Natural killer cell (primary cell): ENCODE measurements around the gene ADGRF1. TPM values are rescaled to one million over a fixed set of nuclear protein-coding genes. Genes with fewer than 3 reads are reported as not detected.

Experiments used
- ATAC-seq, 3 donors: fragments of 150-1000 bp in 2 of 3; fragments of 200-7000 bp in 1 of 3; cut with Tn5 transposase; 1 replicate in 1 of 3; 2 replicates in 2 of 3; pipeline ENCODE4 v1.10.0; 2021; ENCODE audit warnings: mild to moderate bottlenecking in 2 of 3, moderate library complexity in 2 of 3
- DNase-seq, 2 donors: peaks; one replicate each; pipeline versions ENCODE4 v3.0.0 to v3.0.0-alpha.2; 2013 to 2021; ENCODE audit warnings: mixed read lengths in 1 of 2
- H3K27ac ChIP-seq: one replicate; pipeline ENCODE4 v1.5.1; 2013; ENCODE audit warnings: mild to moderate bottlenecking, low read length
- H3K27me3 ChIP-seq: one replicate; pipeline ENCODE4 v1.6.1; 2013; ENCODE audit warnings: low read length; ENCODE audit not compliant: control insufficient read depth, insufficient read depth
- H3K36me3 ChIP-seq: one replicate; pipeline ENCODE4 v1.6.1; 2013; ENCODE audit warnings: low read length; ENCODE audit not compliant: control insufficient read depth, insufficient read depth
- H3K4me1 ChIP-seq: one replicate; pipeline ENCODE4 v1.6.1; 2013; ENCODE audit warnings: low read length; ENCODE audit not compliant: control insufficient read depth, insufficient read depth
- H3K4me3 ChIP-seq: one replicate; pipeline ENCODE4 v1.5.1; 2013; ENCODE audit warnings: low read length
- H3K9me3 ChIP-seq: one replicate; pipeline ENCODE4 v1.6.1; 2013; ENCODE audit warnings: low read length; ENCODE audit not compliant: control insufficient read depth, insufficient read depth
- H3K27ac Mint-ChIP-seq, 2 donors: one replicate each; pipeline ENCODE4 v1.8.0; 2022; ENCODE audit warnings: mild to moderate bottlenecking in 2 of 2, mixed read lengths in 2 of 2, moderate library complexity in 1 of 2
- H3K27me3 Mint-ChIP-seq, 2 donors: one replicate each; pipeline ENCODE4 v1.8.0; 2022; ENCODE audit warnings: low read depth in 2 of 2, mixed read lengths in 2 of 2
- H3K36me3 Mint-ChIP-seq: one replicate; pipeline ENCODE4 v1.8.0; 2022; ENCODE audit warnings: mixed read lengths
- H3K4me1 Mint-ChIP-seq, 2 donors: one replicate each; pipeline ENCODE4 v1.8.0; 2022; ENCODE audit warnings: mixed read lengths in 2 of 2
- H3K4me3 Mint-ChIP-seq: one replicate; pipeline ENCODE4 v1.8.0; 2022; ENCODE audit warnings: mild to moderate bottlenecking, moderate library complexity, mixed read lengths
- H3K9me3 Mint-ChIP-seq, 2 donors: one replicate each; pipeline ENCODE4 v1.8.0; 2022; ENCODE audit warnings: mixed read lengths in 2 of 2
- CTCF ChIP-seq: fragments of 200-600 bp; IDR thresholded peaks from one replicate; pipeline ENCODE4 v1.8.0; 2022; ENCODE audit warnings: antibody characterized with exemption
- WGBS: methylation state at CpG from one replicate; pipeline ENCODE4 v1.1.7; 2013; ENCODE audit warnings: missing lambda C conversion rate; ENCODE audit not compliant: insufficient coverage; 5-methylcytosine and 5-hydroxymethylcytosine counted together
- intact Hi-C: fragments of 100-400 bp; cut with micrococcal nuclease; formaldehyde crosslinking; loops from one replicate; pipeline ENCODE4 v1.14.2; 2022
- total RNA-seq, 4 donors: library from RNA; stranded (reverse); fragments of 120-200 nt in 1 of 4; gene quantifications; one replicate each; pipeline versions ENCODE4 v1.2.3 to v1.2.4, GENCODE V29; 2013 to 2022

ADGRF1 gene
- total RNA-seq, 3 donors from 2014 or later (not counting 1 experiment from before 2014, with no cell fraction given): not detected

DNA sequence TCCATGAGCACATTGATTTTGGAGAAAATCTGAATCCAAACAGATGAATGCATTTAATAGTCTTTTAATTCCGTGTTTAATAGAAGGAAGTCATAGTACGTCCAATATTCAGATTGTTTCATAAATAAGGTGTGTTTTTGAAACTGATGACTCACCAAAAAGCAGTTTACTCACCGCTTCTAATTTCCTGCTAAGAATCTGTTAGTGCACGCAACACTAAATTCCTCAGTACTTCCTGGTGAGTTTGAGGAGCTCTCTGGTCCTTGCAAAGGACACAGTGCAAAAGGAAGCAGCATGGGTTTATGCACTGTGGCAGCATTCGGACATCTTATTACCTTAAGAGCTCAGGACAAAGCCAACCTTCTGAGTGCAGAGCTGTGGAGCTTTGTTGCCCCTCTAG lies 2.3 kb upstream of the ADGRF1 start:
- H3K9me3 Mint-ChIP-seq: no peaks in the 10 kb centered on the region
- no peak overlapping the region for H3K4me3 Mint-ChIP-seq
- Histone ChIP-seq H3K9me3 (no peaks in the 10 kb centered on the region), H3K27ac (no peak overlapping the region), H3K27me3 (no peaks in the 10 kb centered on the region), H3K4me3 (no peak overlapping the region), H3K36me3 (no peaks in the 10 kb centered on the region), H3K4me1 (no peaks in the 10 kb centered on the region)
- ATAC-seq (no peak), DNase-seq (no peak)
- TF ChIP-seq CTCF: no peak
- 63% methylated on average over 5 of the region's 5 CpGs for WGBS
- H3K27ac Mint-ChIP-seq: no peak overlapping the region
- intact Hi-C loops: loop anchor here (10.0 kb wide), 1 partner anchor 200 kb away; no protein-coding TSS in a partner anchor
- peaks cover 10 to 13% of the 10 kb centered on the region in 2 donors for H3K27me3 Mint-ChIP-seq
- no peaks in the 10 kb centered on the region for H3K36me3 Mint-ChIP-seq
- peaks cover 5 to 6% of the 10 kb centered on the region in 2 donors for H3K4me1 Mint-ChIP-seq

GRCh38 chr6:47043286-47043685 lies 1.2 kb upstream of the ADGRF1 start:
- Mint-ChIP-seq H3K27ac (no peak overlapping the region), H3K36me3 (no peaks in the 10 kb centered on the region), H3K4me1 (peaks cover 5 to 6% of the 10 kb centered on the region in 2 donors), H3K9me3 (no peaks in the 10 kb centered on the region), H3K4me3 (no peak overlapping the region), H3K27me3 (peaks cover 7 to 13% of the 10 kb centered on the region in 2 donors)
- no peak for TF ChIP-seq CTCF
- no peak overlapping the region for H3K4me3 ChIP-seq
- no peaks in the 10 kb centered on the region for H3K9me3 ChIP-seq
- no peak overlapping the region for H3K27ac ChIP-seq
- DNase-seq (no peak), ATAC-seq (no peak)
- intact Hi-C loops: loop anchor here (10.0 kb wide), 1 partner anchor 198 kb away; no protein-coding TSS in a partner anchor
- WGBS: 17% methylated on average over 1 of the region's 1 CpG
- no peaks in the 10 kb centered on the region for H3K27me3 ChIP-seq
- no peaks in the 10 kb centered on the region for H3K4me1 ChIP-seq
- no peaks in the 10 kb centered on the region for H3K36me3 ChIP-seq

DNA sequence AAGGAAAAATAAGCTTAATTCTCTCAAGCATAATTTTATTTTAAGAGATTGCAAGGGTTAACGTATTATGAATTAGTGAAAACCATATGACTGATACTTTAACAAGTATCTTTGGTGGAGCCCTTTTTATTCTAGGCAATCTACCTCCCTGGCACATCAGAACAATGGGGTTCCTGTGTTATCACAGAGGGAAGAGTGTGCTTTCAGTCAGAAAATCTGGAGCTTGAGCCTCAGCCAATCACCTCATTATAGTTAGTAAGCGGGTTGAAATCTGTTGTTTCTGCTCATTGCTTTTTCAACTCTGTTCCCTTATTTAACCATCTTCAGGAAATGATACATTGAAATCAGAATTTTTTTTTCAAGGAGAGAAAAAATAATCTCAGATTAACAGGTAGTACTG lies 391 bp downstream of the ADGRF1 start:
- Mint-ChIP-seq H3K27me3 (peaks cover 3 to 9% of the 10 kb centered on the region in 2 donors), H3K4me1 (no peaks in the 10 kb centered on the region), H3K4me3 (no peak overlapping the region), H3K27ac (no peak overlapping the region), H3K36me3 (no peaks in the 10 kb centered on the region), H3K9me3 (no peaks in the 10 kb centered on the region)
- no peaks in the 10 kb centered on the region for H3K4me1 ChIP-seq
- DNase-seq (no peak), ATAC-seq (no peak)
- intact Hi-C loops: loop anchor here (10.0 kb wide), 1 partner anchor 197 kb away; no protein-coding TSS in a partner anchor
- no peak for TF ChIP-seq CTCF
- H3K4me3 ChIP-seq: no peak overlapping the region
- no peak overlapping the region for H3K27ac ChIP-seq
- no peaks in the 10 kb centered on the region for H3K9me3 ChIP-seq
- H3K27me3 ChIP-seq: no peaks in the 10 kb centered on the region
- no CpG with 5 or more reads among the region's 2 CpGs for WGBS
- H3K36me3 ChIP-seq: no peaks in the 10 kb centered on the region

GRCh38 chr6:47034926-47035325 lies 7.2 kb downstream of the ADGRF1 start:
- H3K27me3 Mint-ChIP-seq: peaks cover 10 to 30% of the 10 kb centered on the region in 2 donors
- H3K4me3 ChIP-seq: no peak overlapping the region
- no peaks in the 10 kb centered on the region for H3K4me1 Mint-ChIP-seq
- no peaks in the 10 kb centered on the region for H3K9me3 Mint-ChIP-seq
- no peak for DNase-seq
- no peak overlapping the region for H3K4me3 Mint-ChIP-seq
- no peaks in the 10 kb centered on the region for H3K36me3 Mint-ChIP-seq
- H3K36me3 ChIP-seq: no peaks in the 10 kb centered on the region
- no peak for TF ChIP-seq CTCF
- no peak overlapping the region for H3K27ac ChIP-seq
- H3K9me3 ChIP-seq: no peaks in the 10 kb centered on the region
- H3K27ac Mint-ChIP-seq: no peak overlapping the region
- no peaks in the 10 kb centered on the region for H3K4me1 ChIP-seq
- ATAC-seq: no peak
- no peaks in the 10 kb centered on the region for H3K27me3 ChIP-seq
- intact Hi-C loops: no loop called here
- WGBS: 23% methylated on average over 6 of the region's 6 CpGs
